ENCODE measurements around the gene PRR19. TPM values are rescaled to one million over a fixed set of nuclear protein-coding genes. Genes with fewer than 3 reads are reported as not detected.

Gene PRR19
- 4.0 to 5.1 TPM (median 4.3 TPM) in 5 replicates for total RNA-seq (2022; extraction: Qiagen RNA extraction; ENCODE audit: low read depth)

GRCh38 chr19:42301646-42302203 lies at the start of gene PRR19:
PRR19 (plus strand) TSS chr19:42302132; CDS start chr19:42309585, 7,453 bp downstream.

GRCh38 chr19:42254850-42255765 lies 46.8 kb upstream of the PRR19 start, which contains the start of gene ERF:
ERF (minus strand) TSS chr19:42255128; CDS start chr19:42254999, 129 bp downstream.

GRCh38 chr19:42268704-42269477 lies 33.0 kb upstream of the PRR19 start, which contains the start of gene CIC:
CIC (plus strand) TSS chr19:42269252; CDS start chr19:42271784, 2,532 bp downstream.

GRCh38 chr19:42313096-42313839 lies 11.3 kb downstream of the PRR19 start, which contains the start of gene TMEM145:
TMEM145 (plus strand) TSS chr19:42313309; CDS start chr19:42313377, 68 bp downstream.

GRCh38 chr19:42325308-42325895 lies 23.5 kb downstream of the PRR19 start, which contains the start of gene MEGF8:
MEGF8 (plus strand) TSS chr19:42325635; CDS start chr19:42326244, 609 bp downstream.

Other genes with a start within 250 kb of the PRR19 start
- gene GRIK5, start 231.9 kb upstream of the PRR19 start, total RNA-seq (2022; extraction: Qiagen RNA extraction; ENCODE audit: low read depth) = 0.41 to 0.65 TPM (median 0.54 TPM) in 5 replicates
- gene ZNF574, start 226.0 kb upstream of the PRR19 start, total RNA-seq (2022; extraction: Qiagen RNA extraction; ENCODE audit: low read depth) = 33.0 to 41.5 TPM (median 35.7 TPM) in 5 replicates
- 0.33 to 0.63 TPM (median 0.46 TPM) in 5 replicates for gene POU2F2, start 169.7 kb upstream of the PRR19 start, total RNA-seq (2022; extraction: Qiagen RNA extraction; ENCODE audit: low read depth)
- gene DEDD2, start 84.5 kb upstream of the PRR19 start, total RNA-seq (2022; extraction: Qiagen RNA extraction; ENCODE audit: low read depth) = 60.7 to 103 TPM (median 88.3 TPM) in 5 replicates
- 17.8 to 20.9 TPM (median 19.7 TPM) in 5 replicates for gene ZNF526, start 81.8 kb upstream of the PRR19 start, total RNA-seq (2022; extraction: Qiagen RNA extraction; ENCODE audit: low read depth)
- 115 to 169 TPM (median 157 TPM) in 5 replicates for gene GSK3A, start 59.5 kb upstream of the PRR19 start, total RNA-seq (2022; extraction: Qiagen RNA extraction; ENCODE audit: low read depth)
- 111 to 133 TPM (median 115 TPM) in 5 replicates for gene ERF, start 47.0 kb upstream of the PRR19 start, total RNA-seq (2022; extraction: Qiagen RNA extraction; ENCODE audit: low read depth)
- gene CIC, start 32.9 kb upstream of the PRR19 start, total RNA-seq (2022; extraction: Qiagen RNA extraction; ENCODE audit: low read depth) = 46.3 to 68.8 TPM (median 57.9 TPM) in 5 replicates
- 130 to 158 TPM (median 136 TPM) in 5 replicates for gene PAFAH1B3, start 492 bp downstream of the PRR19 start, total RNA-seq (2022; extraction: Qiagen RNA extraction; ENCODE audit: low read depth)
- gene TMEM145, start 11.2 kb downstream of the PRR19 start, total RNA-seq (2022; extraction: Qiagen RNA extraction; ENCODE audit: low read depth) = 2.2 to 4.2 TPM (median 3.7 TPM) in 5 replicates
- gene MEGF8, start 23.5 kb downstream of the PRR19 start, total RNA-seq (2022; extraction: Qiagen RNA extraction; ENCODE audit: low read depth) = 22.2 to 27.3 TPM (median 24.3 TPM) in 5 replicates
- gene CNFN, start 88.2 kb downstream of the PRR19 start, total RNA-seq (2022; extraction: Qiagen RNA extraction; ENCODE audit: low read depth) = 39.4 to 46.7 TPM (median 41.5 TPM) in 5 replicates
- gene LIPE, start 125.3 kb downstream of the PRR19 start, total RNA-seq (2022; extraction: Qiagen RNA extraction; ENCODE audit: low read depth) = 1.2 to 3.3 TPM (median 2.3 TPM) in 5 replicates
- 0.20 TPM in 1 of 5 replicates, not detected in the others for gene CXCL17, start 140.8 kb downstream of the PRR19 start, total RNA-seq (2022; extraction: Qiagen RNA extraction; ENCODE audit: low read depth)
- gene CEACAM1, start 226.3 kb downstream of the PRR19 start, total RNA-seq (2022; extraction: Qiagen RNA extraction; ENCODE audit: low read depth) = 1.2 to 2.3 TPM (median 1.7 TPM) in 5 replicates

All from A549 treated with DMSO at 1 μM for 4 hours (cell line).